Measurements from ENCODE around the gene NEU3.

Gene NEU3

GRCh38 chr11:75066061-75066460, 77.3 kb downstream of the NEU3 start:
- no peak for DNase-seq (ENCODE audit: low read depth in 1 of 2, low spot score in 1 of 2)
- TF ChIP-seq JUND (IDR thresholded peaks at IDR 0.05; ENCODE audit: low read depth): no peak
- in situ Hi-C loops (cut with HindIII; ENCODE audit: low pct_unique_long_range_greater_than_20kb, low sequenced_read_pairs): no loop called here
